ENCODE data around the gene HIPK1.

GRCh38 chr1:113984710-113985109 lies 55.6 kb downstream of the HIPK1 start:
- TF ChIP-seq POLR2A (IDR thresholded peaks at IDR 0.05) (no peak), CTCF (IDR thresholded peaks at IDR 0.05) (no peak)
